ENCODE measurements around the gene GPR153.

GPR153 gene

GRCh38 chr1:6198646-6199297 lies 62.1 kb downstream of the GPR153 start:
- FAIRE-seq: no peak

DNA sequence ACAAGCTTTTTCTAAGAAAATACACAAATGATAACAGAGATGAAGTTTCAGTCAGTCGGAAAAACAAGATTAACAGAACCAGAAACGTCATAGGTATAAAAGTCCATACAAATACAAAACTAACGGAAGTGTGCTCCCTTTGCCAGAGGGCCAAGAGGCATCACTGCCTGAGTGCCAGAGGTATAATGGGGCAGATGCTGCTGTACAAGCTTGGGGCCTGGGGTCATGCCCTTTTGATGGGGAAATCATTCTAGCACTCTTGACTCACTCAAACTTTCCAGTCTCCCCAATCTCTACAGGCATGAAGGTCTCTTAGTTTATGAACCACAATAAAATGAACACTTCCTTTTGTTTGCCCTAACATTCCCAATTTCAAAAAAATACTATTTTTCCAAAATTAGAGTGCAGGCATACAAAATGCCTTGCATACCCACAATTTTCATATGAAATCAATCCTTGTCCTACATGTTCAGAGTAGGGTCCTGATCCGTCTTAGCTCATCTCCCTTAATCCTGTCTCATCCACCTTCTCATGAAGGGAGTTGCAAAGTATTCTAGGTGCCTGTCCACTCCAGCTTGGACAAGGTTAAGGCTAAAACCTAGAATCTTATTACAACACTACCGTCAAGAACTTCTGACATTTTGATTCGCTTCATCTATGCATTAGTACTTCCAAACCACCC lies 63.0 kb downstream of the GPR153 start:
- no peak for FAIRE-seq
